GM21619 (cell line): Measurements from ENCODE around the gene TDRD9.

Experiments
- ATAC-seq: cut with Tn5 transposase; IDR thresholded peaks from one replicate; pipeline ENCODE4 v1.9.1; 2021; ENCODE audit not compliant: unreplicated experiment

TDRD9 gene

GRCh38 chr14:104066719-104067295 is 138.6 kb downstream of the TDRD9 start:
- no peak for ATAC-seq

- no peak for ATAC-seq
Measured at GRCh38 chr14:104069541-104069940, 141.3 kb downstream of the TDRD9 start.

GRCh38 chr14:104072586-104072985 is 144.3 kb downstream of the TDRD9 start:
- ATAC-seq, result no peak

GRCh38 chr14:104073764-104074163 is 145.5 kb downstream of the TDRD9 start:
- ATAC-seq, result no peak

GRCh38 chr14:104075530-104076151 is 147.4 kb downstream of the TDRD9 start:
- ATAC-seq, result no peak

GRCh38 chr14:104076743-104077142 is 148.5 kb downstream of the TDRD9 start:
- no peak for ATAC-seq

- peak; percentile 93 for ATAC-seq
Measured at GRCh38 chr14:104078031-104078455, 149.8 kb downstream of the TDRD9 start.

- no peak for ATAC-seq
Measured at GRCh38 chr14:104080376-104081260, 152.4 kb downstream of the TDRD9 start.

- ATAC-seq, result no peak
Measured at GRCh38 chr14:104081261-104081835, 153.1 kb downstream of the TDRD9 start.

GRCh38 chr14:104081951-104082464 is 153.8 kb downstream of the TDRD9 start:
- no peak for ATAC-seq

- no peak for ATAC-seq
Measured at GRCh38 chr14:104082807-104083206, 154.6 kb downstream of the TDRD9 start.

GRCh38 chr14:104084251-104085002 is 156.2 kb downstream of the TDRD9 start:
- no peak for ATAC-seq

GRCh38 chr14:104085032-104085888 is 157.0 kb downstream of the TDRD9 start, which contains the start of gene ASPG:
ASPG (plus strand) TSS chr14:104085700; CDS start chr14:104085771, 71 bp downstream.
- ATAC-seq, result no peak

- no peak for ATAC-seq
Measured at GRCh38 chr14:104085889-104086201, 157.6 kb downstream of the TDRD9 start.

GRCh38 chr14:104086210-104086660 is 158.0 kb downstream of the TDRD9 start:
- no peak for ATAC-seq

GRCh38 chr14:104086661-104087461 is 158.6 kb downstream of the TDRD9 start:
- no peak for ATAC-seq

- ATAC-seq, result no peak
Measured at GRCh38 chr14:104087505-104087904, 159.2 kb downstream of the TDRD9 start.

GRCh38 chr14:104087981-104088850 is 160.0 kb downstream of the TDRD9 start:
- ATAC-seq, result no peak
